NCI-H1048 (cell line): ENCODE data around the gene EPM2AIP1.
"Not testable (repeated sequence)": the region's sequence is repeated elsewhere in the genome, so short reads cannot be mapped to it uniquely, and the experiment has no call there.

Source experiments
- DNase-seq: peaks from one replicate; lab custom pipeline; 2025; lab: John Stamatoyannopoulos, UW

Gene EPM2AIP1

GRCh38 chr3:36993326-36994283 is 674 bp upstream of the EPM2AIP1 start, which contains the start of gene MLH1:
Gene MLH1, plus strand, starts transcription at chr3:36993518. Its CDS starts 30 bp downstream, at chr3:36993548.
- no peak for DNase-seq

- no peak for DNase-seq
Observed at GRCh38 chr3:36991923-36992805, 767 bp downstream of the EPM2AIP1 start.

- no peak for DNase-seq
Observed at GRCh38 chr3:36991147-36991546, 1.8 kb downstream of the EPM2AIP1 start.

GRCh38 chr3:36989568-36989967 is 3.4 kb downstream of the EPM2AIP1 start:
- no peak for DNase-seq

- no peak for DNase-seq
Observed at GRCh38 chr3:36989005-36989404, 3.9 kb downstream of the EPM2AIP1 start.

- DNase-seq: no peak
Observed at GRCh38 chr3:36988356-36988755, 4.6 kb downstream of the EPM2AIP1 start.

GRCh38 chr3:36981006-36981405 is 11.9 kb downstream of the EPM2AIP1 start:
- DNase-seq: no peak

- no peak for DNase-seq
Observed at GRCh38 chr3:36973139-36973538, 19.8 kb downstream of the EPM2AIP1 start.

- no peak for DNase-seq
Observed at GRCh38 chr3:36972163-36972562, 20.8 kb downstream of the EPM2AIP1 start.

GRCh38 chr3:36969540-36970432 is 23.1 kb downstream of the EPM2AIP1 start:
- no peak for DNase-seq

- no peak for DNase-seq
Observed at GRCh38 chr3:36969085-36969484, 23.8 kb downstream of the EPM2AIP1 start.

GRCh38 chr3:36965440-36965839 is 27.5 kb downstream of the EPM2AIP1 start:
- no peak for DNase-seq

GRCh38 chr3:36964817-36965216 is 28.1 kb downstream of the EPM2AIP1 start:
- DNase-seq: no peak

- no peak for DNase-seq
Observed at GRCh38 chr3:36964331-36964730, 28.6 kb downstream of the EPM2AIP1 start.

- not testable (repeated sequence) for DNase-seq
Observed at GRCh38 chr3:36963008-36963407, 29.9 kb downstream of the EPM2AIP1 start.

- DNase-seq: no peak
Observed at GRCh38 chr3:36960502-36960901, 32.4 kb downstream of the EPM2AIP1 start.

- DNase-seq: no peak
Observed at GRCh38 chr3:36959821-36960220, 33.1 kb downstream of the EPM2AIP1 start.

GRCh38 chr3:36957862-36958686 is 34.9 kb downstream of the EPM2AIP1 start:
- DNase-seq: no peak

- no peak for DNase-seq
Observed at GRCh38 chr3:36957063-36957462, 35.9 kb downstream of the EPM2AIP1 start.

- no peak for DNase-seq
Observed at GRCh38 chr3:36956155-36956554, 36.8 kb downstream of the EPM2AIP1 start.
